ENCODE results near the gene ABCG4. TPM values are rescaled to one million over a fixed set of nuclear protein-coding genes. Genes with fewer than 3 reads are reported as not detected.

ABCG4 gene
- total and polyA plus RNA-seq, 2 of the 8 experiments (the other 6 are each of a cell fraction or from before 2014, with no cell fraction given): 1.8 to 2.3 TPM

- Histone ChIP-seq H4K8ac (ENCODE audit: extremely low read depth, insufficient read depth, low read length) (no peak overlapping the region), H3K18ac (ENCODE audit: extremely low read depth, low read length) (no peak overlapping the region), H2BK20ac (ENCODE audit: low read length) (no peak overlapping the region), H3K36me3 (ENCODE audit: control insufficient read depth in 2 of 4, insufficient read depth in 4 of 4, low read length in 3 of 4) (no peaks in the 10 kb centered on the region), H2BK15ac (ENCODE audit: low read length) (no peak overlapping the region), H3K4me2 (ENCODE audit: insufficient read depth in 1 of 2, low read depth in 2 of 2, low read length in 2 of 2) (no peak overlapping the region), H2BK5ac (ENCODE audit: low read depth, low read length) (no peak overlapping the region), H4K5ac (ENCODE audit: insufficient read length, low read depth, low read length) (no peak overlapping the region), H2BK12ac (ENCODE audit: low read depth, low read length) (no peak overlapping the region), H2AFZ (ENCODE audit: low read length) (no peak overlapping the region), H3K9me3 (ENCODE audit: insufficient read depth in 2 of 2, low read depth in 1 of 2, low read length in 1 of 2) (no peaks in the 10 kb centered on the region), H3K4me3 (ENCODE audit: extremely low read depth in 1 of 4, insufficient read depth in 2 of 4, low read depth in 3 of 4, low read length in 4 of 4) (no peak overlapping the region), H3K23me2 (ENCODE audit: low read depth, low read length) (peaks cover 9% of the 10 kb centered on the region), H3K4me1 (replicated peaks in 1 of 4; ENCODE audit: control insufficient read depth in 3 of 4, insufficient read depth in 4 of 4, low read length in 3 of 4) (peaks cover 4 to 10% (median 6%) of the 10 kb centered on the region in 4 experiments; a peak in 6 of 7 replicates), H4K20me1 (replicated peaks in 1 of 2; ENCODE audit: control insufficient read depth in 1 of 2, insufficient read depth in 2 of 2, low read length in 2 of 2) (peaks cover 5 to 11% of the 10 kb centered on the region in 2 experiments), H3K56ac (replicated peaks; ENCODE audit: insufficient read length, low read depth, low read length) (no peak overlapping the region), H3K79me2 (ENCODE audit: control insufficient read depth in 1 of 2, insufficient read depth in 2 of 2, low read length in 2 of 2) (peaks cover 26 to 74% of the 10 kb centered on the region in 2 experiments), H2AK5ac (ENCODE audit: low read depth, low read length) (no peak overlapping the region), H2BK120ac (replicated peaks; ENCODE audit: low read depth, low read length) (no peak overlapping the region), H3K79me1 (ENCODE audit: low read depth, low read length) (0 out of 2 replicates have a peak, but pooled peaks cover 3% of the 10 kb centered on the region), H3K27me3 (replicated peaks in 1 of 4; ENCODE audit: control insufficient read depth in 3 of 4, extremely low read depth in 1 of 4, insufficient read depth in 3 of 4, low read length in 3 of 4) (no peaks in the 10 kb centered on the region), H3K4ac (replicated peaks; ENCODE audit: insufficient read length, low read depth, low read length) (no peak overlapping the region), H3K27ac (ENCODE audit: low read depth, low read length) (no peak overlapping the region), H3K14ac (ENCODE audit: insufficient read length) (no peak overlapping the region), H4K91ac (replicated peaks; ENCODE audit: insufficient read length, low read length) (no peak overlapping the region), H3K9ac (replicated peaks in 1 of 4; ENCODE audit: extremely low read depth in 1 of 4, low read depth in 3 of 4, low read length in 3 of 4) (no peak overlapping the region), H3K23ac (ENCODE audit: insufficient read length) (no peak overlapping the region)
- WGBS, 2 experiments (ENCODE audit: extremely low coverage in 1 of 2, insufficient coverage in 1 of 2, insufficient read length in 1 of 2, insufficient replicate concordance in 2 of 2, low coverage in 1 of 2, low lambda C conversion rate in 2 of 2, missing lambda C conversion rate in 1 of 2): 87% methylated on average over 7 of the region's 7 CpGs; no CpG with 5 or more reads in 1 of the 2 experiments
- TF ChIP-seq KDM5A (IDR thresholded peaks at IDR 0.05; ENCODE audit: low read length) (no peak), E2F6 (IDR thresholded peaks at IDR 0.05) (no peak), RAD21 (IDR thresholded peaks at IDR 0.05 in 1 of 2, conservative IDR thresholded peaks at IDR 0.05 in 1 of 2; ENCODE audit: low read depth in 2 of 2, low read length in 2 of 2) (no peak), GTF2F1 (IDR thresholded peaks at IDR 0.05; ENCODE audit: borderline replicate concordance, low read depth, low read length) (no peak), EGR1 (IDR thresholded peaks at IDR 0.05; ENCODE audit: borderline replicate concordance, low read depth, low read length) (no peak), SIRT6 (IDR thresholded peaks at IDR 0.05; ENCODE audit: low read length) (no peak), SIX5 (IDR thresholded peaks at IDR 0.05; ENCODE audit: low read depth, low read length) (no peak), RFX5 (IDR thresholded peaks at IDR 0.05; ENCODE audit: borderline replicate concordance, low read depth, low read length) (no peak), TAF1 (IDR thresholded peaks at IDR 0.05; ENCODE audit: low read depth, low read length) (no peak), CBX5 (IDR thresholded peaks at IDR 0.05; ENCODE audit: low read depth, low read length) (no peak), YY1 (IDR thresholded peaks at IDR 0.05; ENCODE audit: low read depth, low read length) (no peak), CTBP2 (IDR thresholded peaks at IDR 0.05; ENCODE audit: borderline replicate concordance, insufficient read depth, insufficient read length, low read length) (no peak)
- ChIA-PET CTCF (ENCODE audit: partially characterized antibody) (interaction anchor here (0.6 to 1.7 kb wide), 5 partner anchors 28 to 215 kb away, joined by 3 read pairs; no protein-coding TSS in a partner anchor), POLR2A (ENCODE audit: partially characterized antibody) (interaction anchor here (0.7 to 2.6 kb wide), 3 partner anchors 10 to 19 kb away, joined by 3 to 10 read pairs (median 4); no protein-coding TSS in a partner anchor)
- DNase-seq (ENCODE audit: low read depth in 1 of 2, low spot score in 2 of 2): no peak
- no peak for FAIRE-seq
Measured at GRCh38 chr11:119209186-119209585, 60.3 kb downstream of the ABCG4 start.

Data from H1 (cell line).